ENCODE results near the gene ITSN1. TPM values are rescaled to one million over a fixed set of nuclear protein-coding genes. Genes with fewer than 3 reads are reported as not detected.

ITSN1 gene
- total RNA-seq, 2 experiments from 2014 or later, result 2.3 to 4.6 TPM

- Mint-ChIP-seq H3K4me3 (no peak overlapping the region), H3K27ac (no peak overlapping the region), H3K4me1 (no peaks in the 10 kb centered on the region), H3K27me3 (no peaks in the 10 kb centered on the region), H3K9me3 (peaks cover 3% of the 10 kb centered on the region), H3K36me3 (no peaks in the 10 kb centered on the region)
- no peak for DNase-seq
- POLR2A ChIA-PET, result no interaction called here
- no peak for ATAC-seq (ENCODE audit: low read depth)
Observed at GRCh38 chr21:33847588-33848248, 205.4 kb downstream of the ITSN1 start.

- no peaks in the 10 kb centered on the region for H3K36me3 Mint-ChIP-seq
- H3K27ac Mint-ChIP-seq, result no peak overlapping the region
- DNase-seq (no peak), ATAC-seq (ENCODE audit: low read depth) (no peak)
- no peak overlapping the region for H3K4me3 Mint-ChIP-seq
- no peaks in the 10 kb centered on the region for H3K4me1 Mint-ChIP-seq
- POLR2A ChIA-PET, result no interaction called here
- peaks cover 3% of the 10 kb centered on the region for H3K9me3 Mint-ChIP-seq
- H3K27me3 Mint-ChIP-seq, result no peaks in the 10 kb centered on the region
Observed at GRCh38 chr21:33848249-33848953, 206.1 kb downstream of the ITSN1 start.

DNA sequence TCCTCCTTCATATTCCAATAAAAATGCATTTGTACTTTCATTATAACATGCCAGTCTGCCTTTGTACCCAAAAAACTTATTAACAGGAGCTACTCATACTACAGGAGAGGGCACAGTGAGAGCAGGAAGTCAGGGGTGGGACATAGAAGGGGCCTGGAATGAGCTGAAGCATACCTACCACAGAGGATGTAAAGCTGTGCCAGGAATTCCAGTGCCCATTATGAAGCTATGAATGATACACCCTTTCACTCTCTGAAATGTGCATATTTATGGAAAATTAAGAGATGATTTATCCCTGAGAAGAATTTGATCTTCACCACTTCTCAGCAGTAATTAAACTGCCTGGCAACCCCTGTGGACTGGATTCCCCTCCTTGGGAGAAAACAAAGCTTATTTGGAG is 207.5 kb downstream of the ITSN1 start:
- POLR2A ChIA-PET, result no interaction called here
- Mint-ChIP-seq H3K27ac (no peak overlapping the region), H3K9me3 (peaks cover 3% of the 10 kb centered on the region), H3K36me3 (no peaks in the 10 kb centered on the region), H3K27me3 (no peaks in the 10 kb centered on the region), H3K4me1 (no peaks in the 10 kb centered on the region), H3K4me3 (no peak overlapping the region)
- DNase-seq, result no peak
- ATAC-seq (ENCODE audit: low read depth), result no peak

DNA sequence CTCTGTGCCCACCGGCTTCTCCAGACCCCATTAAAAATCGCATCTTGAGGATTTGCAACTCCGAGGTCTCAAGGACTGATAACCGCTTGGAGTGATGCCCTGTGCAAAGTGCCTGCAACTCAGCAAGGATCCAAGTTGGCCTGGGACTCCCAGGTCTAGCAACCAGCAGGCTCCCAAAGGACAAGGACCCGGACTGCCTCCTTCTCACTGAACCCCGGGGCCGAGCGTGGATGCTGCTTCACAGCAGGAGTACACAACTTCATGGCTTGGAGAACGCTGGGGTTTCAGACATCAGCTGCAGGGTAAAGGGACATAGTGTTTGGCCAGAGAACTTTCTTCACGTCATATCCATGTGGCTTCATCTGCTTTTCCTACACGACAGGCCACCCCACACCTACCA is 208.1 kb downstream of the ITSN1 start:
- no peaks in the 10 kb centered on the region for H3K27me3 Mint-ChIP-seq
- H3K4me3 Mint-ChIP-seq, result no peak overlapping the region
- peaks cover 3% of the 10 kb centered on the region for H3K9me3 Mint-ChIP-seq
- no peaks in the 10 kb centered on the region for H3K36me3 Mint-ChIP-seq
- POLR2A ChIA-PET, result no interaction called here
- no peak overlapping the region for H3K27ac Mint-ChIP-seq
- H3K4me1 Mint-ChIP-seq, result no peaks in the 10 kb centered on the region
- DNase-seq (no peak), ATAC-seq (ENCODE audit: low read depth) (no peak)

DNA sequence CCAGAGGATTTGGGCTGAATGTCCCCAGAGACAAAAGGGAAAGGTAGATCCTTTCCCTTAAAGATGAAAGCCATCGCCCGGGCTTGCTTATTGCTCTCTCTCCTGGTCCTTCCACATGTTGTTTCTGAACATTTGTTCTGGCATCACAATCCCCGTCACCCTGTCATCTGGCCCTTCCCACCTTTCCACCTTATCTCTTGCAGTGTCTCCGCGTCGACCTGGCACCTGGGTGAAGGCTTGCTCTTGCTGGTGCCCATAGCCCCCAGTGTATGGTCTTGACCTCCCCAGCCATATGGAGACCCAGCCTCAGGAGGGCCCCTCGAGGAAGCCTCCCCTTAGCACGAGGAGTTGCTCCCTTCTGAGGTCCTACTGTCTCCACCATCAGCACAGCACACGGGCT is 208.7 kb downstream of the ITSN1 start:
- H3K9me3 Mint-ChIP-seq, result peaks cover 2% of the 10 kb centered on the region
- H3K4me3 Mint-ChIP-seq, result no peak overlapping the region
- no peak overlapping the region for H3K27ac Mint-ChIP-seq
- POLR2A ChIA-PET, result no interaction called here
- ATAC-seq (ENCODE audit: low read depth) (no peak), DNase-seq (no peak)
- no peaks in the 10 kb centered on the region for H3K36me3 Mint-ChIP-seq
- H3K4me1 Mint-ChIP-seq, result no peaks in the 10 kb centered on the region
- no peaks in the 10 kb centered on the region for H3K27me3 Mint-ChIP-seq

DNA sequence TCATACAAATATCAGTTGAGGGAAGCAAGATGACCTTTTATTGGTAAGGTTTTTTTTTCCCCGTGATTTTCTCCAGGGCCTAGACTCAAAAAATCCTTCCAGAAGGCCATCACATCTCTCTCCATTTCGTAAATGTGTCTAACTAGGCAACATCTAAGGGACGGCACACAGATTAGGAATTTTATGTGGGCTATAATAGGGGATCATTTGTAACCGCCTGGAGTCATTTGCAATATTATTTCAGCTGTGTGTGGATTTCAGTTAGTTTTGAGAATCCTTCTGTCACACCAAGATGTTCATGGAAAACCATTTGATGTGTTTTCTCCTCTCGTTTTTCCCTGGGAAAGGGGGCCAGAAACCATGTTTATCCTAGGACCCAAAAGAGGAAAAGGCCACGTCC is 210.2 kb downstream of the ITSN1 start:
- Mint-ChIP-seq H3K9me3 (no peaks in the 10 kb centered on the region), H3K27ac (no peak overlapping the region), H3K4me1 (no peaks in the 10 kb centered on the region), H3K4me3 (no peak overlapping the region), H3K27me3 (no peaks in the 10 kb centered on the region), H3K36me3 (no peaks in the 10 kb centered on the region)
- ATAC-seq (ENCODE audit: low read depth), result no peak
- POLR2A ChIA-PET, result no interaction called here
- no peak for DNase-seq

DNA sequence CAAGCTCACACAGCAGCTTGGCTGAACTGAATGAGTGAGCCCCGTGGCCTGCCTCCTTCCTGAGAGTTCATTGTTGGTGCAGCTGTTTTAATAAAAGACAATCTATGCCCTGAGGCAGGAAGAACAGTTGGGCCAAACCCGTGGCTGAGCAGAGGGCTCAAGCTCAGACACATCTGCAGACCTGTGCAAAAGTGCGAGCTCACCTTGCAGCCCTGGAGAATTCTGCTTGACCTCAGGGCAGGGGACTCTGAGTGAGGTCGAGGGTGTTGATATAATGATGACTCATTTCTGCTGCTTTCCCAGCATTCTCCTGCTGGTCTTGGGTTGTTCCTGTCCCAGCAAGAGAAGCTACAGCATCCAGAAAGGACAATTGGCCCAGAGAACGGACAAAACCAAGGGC is 212.3 kb downstream of the ITSN1 start:
- no peak for DNase-seq
- POLR2A ChIA-PET, result no interaction called here
- H3K4me3 Mint-ChIP-seq, result no peak overlapping the region

DNA sequence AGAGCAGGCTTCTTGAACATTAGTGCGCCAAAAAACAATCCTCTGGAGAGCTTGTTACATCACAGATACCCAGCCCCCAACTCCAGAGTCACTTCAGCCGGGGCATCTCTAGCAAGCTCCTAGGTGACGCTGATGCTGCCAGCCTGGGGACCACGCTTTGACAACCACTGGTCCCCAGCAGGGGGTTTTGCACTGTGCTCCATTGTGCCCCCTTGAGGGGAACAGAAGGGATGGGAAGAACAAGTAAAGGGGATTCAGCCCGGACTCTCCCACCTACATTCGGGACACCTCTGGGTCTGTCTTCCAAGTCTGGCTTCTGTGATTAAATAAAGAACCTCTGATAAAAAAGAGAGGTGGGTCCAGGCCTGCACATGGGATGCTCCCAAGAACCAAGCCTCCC is 212.9 kb downstream of the ITSN1 start:
- no peak for DNase-seq
- ATAC-seq (ENCODE audit: low read depth), result no peak
- H3K4me1 Mint-ChIP-seq, result no peaks in the 10 kb centered on the region
- no peaks in the 10 kb centered on the region for H3K27me3 Mint-ChIP-seq
- no peaks in the 10 kb centered on the region for H3K36me3 Mint-ChIP-seq
- POLR2A ChIA-PET, result no interaction called here
- H3K4me3 Mint-ChIP-seq, result no peak overlapping the region
- H3K27ac Mint-ChIP-seq, result no peak overlapping the region
- H3K9me3 Mint-ChIP-seq, result no peaks in the 10 kb centered on the region

More for the DNA sequence above, 212.3 kb downstream of the ITSN1 start:
- Mint-ChIP-seq H3K36me3 (no peaks in the 10 kb centered on the region), H3K27me3 (no peaks in the 10 kb centered on the region), H3K4me1 (no peaks in the 10 kb centered on the region), H3K9me3 (no peaks in the 10 kb centered on the region), H3K27ac (no peak overlapping the region)
- ATAC-seq (ENCODE audit: low read depth), result no peak

DNA sequence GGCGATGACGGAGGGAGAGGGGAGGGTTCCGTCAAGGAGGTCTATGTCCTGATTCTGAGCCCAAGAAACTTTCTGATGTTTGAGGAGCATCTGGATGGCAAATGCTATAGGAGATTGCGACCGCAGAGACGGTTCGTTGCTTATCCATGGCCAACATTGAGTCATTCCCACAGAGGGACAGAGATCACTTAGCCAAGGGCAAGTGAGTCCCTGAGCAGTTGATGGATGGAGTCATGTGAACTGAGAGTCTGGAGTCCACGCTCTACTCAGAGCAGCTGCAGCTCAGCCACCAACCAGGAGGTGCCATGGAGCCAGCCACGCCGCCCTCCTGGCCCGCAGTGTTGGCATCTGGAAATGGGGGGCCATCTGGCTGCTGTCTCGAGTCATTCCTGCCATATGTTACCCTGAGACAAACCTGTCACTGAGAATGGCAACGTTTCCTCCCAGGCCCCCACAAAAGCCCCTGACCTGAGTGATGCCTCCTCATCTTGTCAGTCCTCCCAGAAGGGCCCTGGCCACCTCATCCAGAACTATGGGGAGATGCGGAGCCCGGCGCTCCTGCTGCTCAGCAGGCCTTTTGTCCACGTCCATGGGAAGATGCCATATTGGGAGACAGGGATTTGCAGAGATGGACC is 214.7 kb downstream of the ITSN1 start:
- Mint-ChIP-seq H3K27me3 (no peaks in the 10 kb centered on the region), H3K27ac (no peak overlapping the region), H3K4me3 (no peak overlapping the region), H3K9me3 (no peaks in the 10 kb centered on the region), H3K4me1 (no peaks in the 10 kb centered on the region), H3K36me3 (no peaks in the 10 kb centered on the region)
- ATAC-seq (ENCODE audit: low read depth) (no peak), DNase-seq (no peak)
- POLR2A ChIA-PET, result no interaction called here

- no peak overlapping the region for H3K4me3 Mint-ChIP-seq
- no peak for DNase-seq
- H3K9me3 Mint-ChIP-seq, result no peaks in the 10 kb centered on the region
- H3K27ac Mint-ChIP-seq, result no peak overlapping the region
- ATAC-seq (ENCODE audit: low read depth), result no peak
- POLR2A ChIA-PET, result no interaction called here
- H3K4me1 Mint-ChIP-seq, result no peaks in the 10 kb centered on the region
- no peaks in the 10 kb centered on the region for H3K36me3 Mint-ChIP-seq
- H3K27me3 Mint-ChIP-seq, result no peaks in the 10 kb centered on the region
Observed at GRCh38 chr21:33857846-33858666, 215.8 kb downstream of the ITSN1 start.

DNA sequence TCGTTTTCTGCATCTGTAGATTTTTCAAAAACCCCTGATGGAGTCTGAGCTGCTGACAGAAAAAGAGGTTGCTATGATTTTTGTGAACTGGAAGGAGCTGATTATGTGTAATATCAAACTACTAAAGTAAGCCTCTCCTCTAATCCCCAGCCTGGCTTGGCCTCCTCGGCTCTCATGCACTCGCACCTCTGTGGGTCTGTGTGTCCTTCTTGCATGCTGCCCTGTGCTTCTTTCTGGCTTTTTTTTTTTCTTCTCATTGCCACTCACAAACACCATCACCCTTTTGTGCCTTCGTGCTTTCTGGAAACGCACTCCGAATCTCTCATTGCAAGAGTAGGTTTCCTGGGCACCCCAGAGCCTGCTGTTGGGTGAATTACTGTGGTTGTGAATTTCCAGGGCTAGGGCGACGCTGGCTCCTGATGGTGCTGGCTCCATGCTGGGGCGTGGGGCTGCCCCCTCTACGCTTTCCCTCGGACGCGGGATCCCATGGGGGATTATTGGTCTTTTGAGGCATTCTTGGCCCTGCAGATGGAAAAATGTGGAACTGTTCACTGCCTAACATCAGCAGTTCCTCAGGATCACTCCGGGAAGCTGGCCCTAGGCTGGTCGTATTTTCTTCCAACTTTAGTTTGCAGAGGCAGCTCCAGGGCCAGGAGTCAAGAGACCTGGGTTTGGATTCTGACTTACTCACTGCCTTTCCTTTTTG is 216.5 kb downstream of the ITSN1 start:
- Mint-ChIP-seq H3K4me1 (no peaks in the 10 kb centered on the region), H3K36me3 (no peaks in the 10 kb centered on the region), H3K27ac (no peak overlapping the region), H3K4me3 (no peak overlapping the region), H3K27me3 (no peaks in the 10 kb centered on the region), H3K9me3 (no peaks in the 10 kb centered on the region)
- ATAC-seq (ENCODE audit: low read depth), result no peak
- no peak for DNase-seq
- POLR2A ChIA-PET, result no interaction called here

- Mint-ChIP-seq H3K4me3 (no peak overlapping the region), H3K27me3 (no peaks in the 10 kb centered on the region), H3K36me3 (no peaks in the 10 kb centered on the region), H3K27ac (no peak overlapping the region), H3K9me3 (no peaks in the 10 kb centered on the region), H3K4me1 (no peaks in the 10 kb centered on the region)
- DNase-seq (no peak), ATAC-seq (ENCODE audit: low read depth) (no peak)
- POLR2A ChIA-PET, result no interaction called here
Observed at GRCh38 chr21:33859373-33860102, 217.2 kb downstream of the ITSN1 start.
